A549 (cell line): ENCODE data around the gene PAPPA2.

Experiments
- CEBPB ChIP-seq, 2 experiments: fragments of >200 bp in 1 of 2; sonication (Bioruptor Twin) in 1 of 2; formaldehyde crosslinking in 1 of 2; IDR thresholded peaks; 2 replicates each; pipeline ENCODE4 v1.6.1; 2012 to 2016
- CHD2 ChIP-seq: fragments of 150-350 bp; IDR thresholded peaks from 2 replicates; pipeline ENCODE4 v1.6.1; 2014; ENCODE audit warnings: low read length; ENCODE audit not compliant: partially characterized antibody
- EP300 ChIP-seq, 2 experiments: fragments of >200 bp; sonication (Bioruptor Twin); formaldehyde crosslinking; IDR thresholded peaks; 2 replicates in 1 of 2; 3 replicates in 1 of 2; pipeline ENCODE4 v1.6.1; 2016 to 2017
- GATA3 ChIP-seq: IDR thresholded peaks from 2 replicates; pipeline ENCODE4 v1.6.1; 2012; ENCODE audit warnings: borderline replicate concordance
- KDM1A ChIP-seq: fragments of 200-600 bp; sonication (generic); IDR thresholded peaks from 2 replicates; pipeline ENCODE4 v1.6.1; 2016; ENCODE audit warnings: low read depth, mild to moderate bottlenecking
- POLR2A ChIP-seq: IDR thresholded peaks from 2 replicates; pipeline ENCODE4 v1.6.1; 2012; ENCODE audit warnings: mild to moderate bottlenecking, low read length
- POLR2AphosphoS2 ChIP-seq: conservative IDR thresholded peaks from 2 replicates; pipeline ENCODE4 v1.6.1; 2012; ENCODE audit warnings: low read length, improper control_type of control experiment, inconsistent platforms
- REST ChIP-seq: fragments of 200-600 bp; sonication (generic); IDR thresholded peaks from 2 replicates; pipeline ENCODE4 v1.6.1; 2016; ENCODE audit warnings: antibody characterized with exemption, mild to moderate bottlenecking, moderate library complexity
- SMC3 ChIP-seq: fragments of >200 bp; sonication (Bioruptor Twin); formaldehyde crosslinking; IDR thresholded peaks from 3 replicates; pipeline ENCODE4 v1.6.1; 2018; ENCODE audit warnings: inconsistent platforms
- TP53 ChIP-seq: fragments of 250-450 bp; sonication (Bioruptor Pico); IDR thresholded peaks from 2 replicates; pipeline ENCODE4 v1.5.0; 2021; ENCODE audit warnings: mild to moderate bottlenecking, moderate library complexity
- TF ChIP-seq, protein P1 (sequence below): fragments of >200 bp; sonication (Bioruptor Twin); formaldehyde crosslinking; IDR thresholded peaks from 3 replicates; pipeline ENCODE4 v1.5.1; 2016
- TF ChIP-seq, protein P2 (sequence below): fragments of 250-450 bp; sonication (Bioruptor Pico); IDR thresholded peaks from 2 replicates; pipeline ENCODE4 v1.5.0; 2020; ENCODE audit warnings: low read depth, mild to moderate bottlenecking, moderate library complexity

DNA sequence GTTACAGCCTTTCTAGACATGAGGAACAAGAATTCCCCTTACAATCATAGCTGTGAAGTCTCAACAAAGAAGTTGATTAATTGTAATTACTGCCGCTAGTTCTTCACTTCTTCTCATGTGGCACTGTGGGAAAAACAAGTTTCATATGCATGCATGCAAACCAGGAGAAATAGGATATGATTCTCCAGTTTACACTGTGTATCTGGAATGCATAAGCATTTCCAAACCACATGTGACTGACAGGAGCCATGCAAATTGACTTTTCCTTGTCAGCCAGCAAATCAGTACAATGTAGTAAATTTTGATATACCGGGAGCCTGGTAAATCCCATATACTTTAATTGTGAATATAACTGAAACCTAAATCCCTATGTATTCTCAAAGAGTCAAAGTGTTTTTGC is 279.3 kb downstream of the PAPPA2 start:
- TF ChIP-seq, protein P1, sequence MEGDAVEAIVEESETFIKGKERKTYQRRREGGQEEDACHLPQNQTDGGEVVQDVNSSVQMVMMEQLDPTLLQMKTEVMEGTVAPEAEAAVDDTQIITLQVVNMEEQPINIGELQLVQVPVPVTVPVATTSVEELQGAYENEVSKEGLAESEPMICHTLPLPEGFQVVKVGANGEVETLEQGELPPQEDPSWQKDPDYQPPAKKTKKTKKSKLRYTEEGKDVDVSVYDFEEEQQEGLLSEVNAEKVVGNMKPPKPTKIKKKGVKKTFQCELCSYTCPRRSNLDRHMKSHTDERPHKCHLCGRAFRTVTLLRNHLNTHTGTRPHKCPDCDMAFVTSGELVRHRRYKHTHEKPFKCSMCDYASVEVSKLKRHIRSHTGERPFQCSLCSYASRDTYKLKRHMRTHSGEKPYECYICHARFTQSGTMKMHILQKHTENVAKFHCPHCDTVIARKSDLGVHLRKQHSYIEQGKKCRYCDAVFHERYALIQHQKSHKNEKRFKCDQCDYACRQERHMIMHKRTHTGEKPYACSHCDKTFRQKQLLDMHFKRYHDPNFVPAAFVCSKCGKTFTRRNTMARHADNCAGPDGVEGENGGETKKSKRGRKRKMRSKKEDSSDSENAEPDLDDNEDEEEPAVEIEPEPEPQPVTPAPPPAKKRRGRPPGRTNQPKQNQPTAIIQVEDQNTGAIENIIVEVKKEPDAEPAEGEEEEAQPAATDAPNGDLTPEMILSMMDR = no peak
- TF ChIP-seq TP53 (CRISPR knock-in tag) = no peak
- no peak for TF ChIP-seq POLR2A
- TF ChIP-seq CHD2 = no peak
- no peak for TF ChIP-seq REST
- TF ChIP-seq KDM1A = no peak
- TF ChIP-seq GATA3 = no peak
- TF ChIP-seq, protein P2, sequence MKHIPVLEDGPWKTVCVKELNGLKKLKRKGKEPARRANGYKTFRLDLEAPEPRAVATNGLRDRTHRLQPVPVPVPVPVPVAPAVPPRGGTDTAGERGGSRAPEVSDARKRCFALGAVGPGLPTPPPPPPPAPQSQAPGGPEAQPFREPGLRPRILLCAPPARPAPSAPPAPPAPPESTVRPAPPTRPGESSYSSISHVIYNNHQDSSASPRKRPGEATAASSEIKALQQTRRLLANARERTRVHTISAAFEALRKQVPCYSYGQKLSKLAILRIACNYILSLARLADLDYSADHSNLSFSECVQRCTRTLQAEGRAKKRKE (CRISPR knock-in tag) = no peak
- no peak for TF ChIP-seq EP300 (IDR thresholded peaks at IDR 0.05)
- no peak for TF ChIP-seq CEBPB (IDR thresholded peaks at IDR 0.05)
- no peak for TF ChIP-seq POLR2AphosphoS2
- no peak for TF ChIP-seq SMC3
